GM18526 (cell line): Measurements from ENCODE around the gene BMPR1B.

Experiments used
- POLR2A ChIP-seq: IDR thresholded peaks from 3 replicates; pipeline ENCODE4 v1.6.1; 2011; ENCODE audit not compliant: insufficient read length; ENCODE audit errors: extremely low read depth

BMPR1B gene

GRCh38 chr4:95050980-95051701 lies 293.4 kb downstream of the BMPR1B start:
- no peak for TF ChIP-seq POLR2A

GRCh38 chr4:95051702-95052020 lies 293.9 kb downstream of the BMPR1B start:
- no peak for TF ChIP-seq POLR2A

GRCh38 chr4:95058991-95059390 lies 301.2 kb downstream of the BMPR1B start:
- no peak for TF ChIP-seq POLR2A

- no peak for TF ChIP-seq POLR2A
Measured at GRCh38 chr4:95059663-95060062, 301.9 kb downstream of the BMPR1B start.

- no peak for TF ChIP-seq POLR2A
Measured at GRCh38 chr4:95061220-95061619, 303.5 kb downstream of the BMPR1B start.

GRCh38 chr4:95066050-95066449 lies 308.3 kb downstream of the BMPR1B start:
- TF ChIP-seq POLR2A: no peak

- no peak for TF ChIP-seq POLR2A
Measured at GRCh38 chr4:95068401-95068800, 310.6 kb downstream of the BMPR1B start.

- TF ChIP-seq POLR2A: no peak
Measured at GRCh38 chr4:95068818-95069478, 311.2 kb downstream of the BMPR1B start.

- no peak for TF ChIP-seq POLR2A
Measured at GRCh38 chr4:95071851-95072250, 314.1 kb downstream of the BMPR1B start.

GRCh38 chr4:95073646-95074045 lies 315.9 kb downstream of the BMPR1B start:
- TF ChIP-seq POLR2A: no peak

GRCh38 chr4:95077864-95078263 lies 320.1 kb downstream of the BMPR1B start:
- no peak for TF ChIP-seq POLR2A

- TF ChIP-seq POLR2A: no peak
Measured at GRCh38 chr4:95080969-95081368, 323.2 kb downstream of the BMPR1B start.

- TF ChIP-seq POLR2A: no peak
Measured at GRCh38 chr4:95084584-95084983, 326.8 kb downstream of the BMPR1B start.

GRCh38 chr4:95085124-95085833 lies 327.5 kb downstream of the BMPR1B start:
- TF ChIP-seq POLR2A: no peak

GRCh38 chr4:95086551-95086950 lies 328.8 kb downstream of the BMPR1B start:
- TF ChIP-seq POLR2A: no peak
